Right cardiac atrium (tissue), 5 donors: ENCODE data around the gene CSNK1A1L. TPM values are rescaled to one million over a fixed set of nuclear protein-coding genes. Genes with fewer than 3 reads are reported as not detected.
"Not testable (repeated sequence)": the region's sequence is repeated elsewhere in the genome, so short reads cannot be mapped to it uniquely, and the experiment has no call there.

Experiments used
- ATAC-seq, 2 donors: fragments of 200-7000 bp; cut with Tn5 transposase; one replicate each; pipeline versions ENCODE4 v1.8.0 to v1.9.1; 2020; ENCODE audit warnings: moderate library complexity in 2 of 2, mild to moderate bottlenecking in 1 of 2
- DNase-seq, 3 donors: peaks; one replicate each; pipeline ENCODE4 v3.0.0-alpha.2; 2020
- H3K27ac ChIP-seq: one replicate; pipeline ENCODE4 v1.5.1; 2013; ENCODE audit warnings: mild to moderate bottlenecking, low read length, control low read depth, moderate library complexity
- H3K27me3 ChIP-seq: one replicate; pipeline ENCODE4 v1.6.1; 2013; ENCODE audit not compliant: control insufficient read depth, insufficient read depth
- H3K4me1 ChIP-seq: one replicate; pipeline ENCODE4 v1.6.1; 2013; ENCODE audit warnings: low read length; ENCODE audit not compliant: control insufficient read depth, insufficient read depth
- H3K4me3 ChIP-seq: one replicate; pipeline ENCODE4 v1.5.1; 2013; ENCODE audit warnings: low read length, control low read depth
- H3K9me3 ChIP-seq: one replicate; pipeline ENCODE4 v1.6.1; 2013; ENCODE audit warnings: low read length; ENCODE audit not compliant: control insufficient read depth
- WGBS: extraction: QIAGEN DNeasy Blood & Tissue Kit; methylation state at CpG from one replicate; pipeline ENCODE4 v1.1.7; 2013; 5-methylcytosine and 5-hydroxymethylcytosine counted together
- intact Hi-C, 4 donors: fragments of 100-400 bp; cut with DNase I; formaldehyde crosslinking; loops; one replicate each; pipeline versions ENCODE4 v1.11.0 to v1.14.0; 2022 to 2023
- polyA plus RNA-seq: library from polyadenylated mRNA; stranded (reverse); fragments of 200-250 nt; gene quantifications from one replicate; pipeline ENCODE4 v1.2.3, GENCODE V29; 2013
- total RNA-seq, 4 donors: library from RNA; stranded (reverse); fragmentation: NEBNext Ultra II Directional; extraction: Animal tissue kit (Norgen Biotek cat#: 25700); gene quantifications; one replicate each; pipeline ENCODE4 v1.2.1, GENCODE V29; 2021
- donor health status: healthy with polysubstance abuse.
- donor health status: DM: no; HTN: yes; CAD: no.
- donor health status: DM: no; HTN: no; CAD: no.
- donor health status: DM: no; HTN: yes; CAD: no; lungs with severe emphysema.
- donor health status: DM: yes; HTN: yes; CAD: no.

Gene CSNK1A1L
- total and polyA plus RNA-seq, 5 donors = not detected

DNA sequence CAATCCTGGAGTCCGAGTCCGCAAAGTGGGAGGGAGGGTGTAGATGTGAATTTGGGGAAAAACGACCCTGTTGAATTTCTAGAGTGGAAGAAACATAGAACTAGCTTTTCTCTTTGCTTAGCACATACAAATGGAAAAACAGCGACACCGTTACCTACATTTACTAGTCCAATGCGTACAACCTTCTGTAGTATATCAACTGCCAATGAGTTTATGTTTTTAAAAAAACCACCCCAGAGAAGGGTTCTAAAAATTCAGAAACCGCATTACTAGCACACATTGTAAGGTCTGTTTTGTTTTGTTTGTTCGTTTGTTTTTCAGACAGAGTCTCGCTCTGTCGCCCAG, 45.6 kb downstream of the CSNK1A1L start:
- Histone ChIP-seq H3K27ac (no peak overlapping the region), H3K4me1 (peaks cover 3% of the 10 kb centered on the region), H3K27me3 (no peaks in the 10 kb centered on the region), H3K9me3 (no peaks in the 10 kb centered on the region), H3K4me3 (peak overlapping the region; percentile 73)
- intact Hi-C loops = no loop called here
- ATAC-seq = no peak
- DNase-seq = no peak
- WGBS = 19% methylated on average over 10 of the region's 10 CpGs

DNA sequence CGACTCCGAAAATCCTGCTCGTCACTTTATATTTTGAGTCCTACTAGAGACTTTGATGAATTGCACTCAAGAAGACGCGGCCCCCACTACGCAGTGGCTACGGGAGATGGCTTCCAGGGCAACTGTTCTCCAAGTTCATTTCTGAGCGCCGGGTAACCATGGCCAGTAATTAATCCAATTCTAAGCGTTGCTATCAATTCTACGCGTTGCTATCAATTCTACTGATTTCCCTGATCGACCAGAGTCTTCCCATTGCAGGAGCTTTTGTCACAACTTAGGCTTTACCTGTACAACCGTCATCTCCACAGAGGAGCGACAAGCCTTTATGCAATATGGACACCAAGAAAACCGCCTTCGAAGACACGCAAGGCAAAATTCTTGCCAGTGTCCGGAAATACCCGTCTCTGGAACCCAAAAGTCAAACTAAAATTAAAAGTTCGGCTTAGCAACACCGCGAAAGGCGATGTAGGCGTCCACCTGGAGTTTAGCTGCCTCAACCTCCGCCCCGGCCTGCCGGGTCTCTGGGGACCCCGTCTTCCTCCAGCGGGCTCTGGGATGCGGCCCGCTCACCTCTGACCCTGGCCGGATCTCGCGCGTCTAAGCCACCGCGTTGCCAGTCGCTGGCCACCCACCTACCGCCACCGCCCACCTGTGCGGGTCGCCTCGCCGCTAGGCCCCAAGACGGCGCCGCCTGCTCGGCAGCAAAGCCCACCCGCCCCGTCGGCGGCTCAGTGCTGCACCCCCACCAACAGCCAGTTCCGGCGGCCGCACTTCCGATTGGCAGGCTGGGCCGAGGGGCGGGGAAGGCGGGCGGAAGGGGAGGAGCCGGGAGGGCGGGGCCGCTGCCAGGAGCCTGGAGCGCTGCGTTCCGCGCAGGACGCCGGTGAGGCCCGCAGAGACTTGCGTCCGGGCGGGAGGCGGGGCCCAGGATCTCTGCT, 46.3 kb downstream of the CSNK1A1L start, which contains the start of gene SUPT20H:
TSS of gene SUPT20H (minus strand) at position 779 of the 938 bp plus-strand sequence. CDS start 8,198 bp downstream, outside the sequence.
- Histone ChIP-seq H3K4me1 (peaks cover 3% of the 10 kb centered on the region), H3K27ac (peak within 1 kb of the TSS; percentile 77), H3K9me3 (no peaks in the 10 kb centered on the region), H3K4me3 (peak within 1 kb of the TSS; percentile 73), H3K27me3 (no peaks in the 10 kb centered on the region)
- DNase-seq (peak; percentile 96 to 98 (median 98)), ATAC-seq (peak; percentile 99)
- intact Hi-C loops = no loop called here
- WGBS = under 1% methylated on average over 75 of the region's 75 CpGs

DNA sequence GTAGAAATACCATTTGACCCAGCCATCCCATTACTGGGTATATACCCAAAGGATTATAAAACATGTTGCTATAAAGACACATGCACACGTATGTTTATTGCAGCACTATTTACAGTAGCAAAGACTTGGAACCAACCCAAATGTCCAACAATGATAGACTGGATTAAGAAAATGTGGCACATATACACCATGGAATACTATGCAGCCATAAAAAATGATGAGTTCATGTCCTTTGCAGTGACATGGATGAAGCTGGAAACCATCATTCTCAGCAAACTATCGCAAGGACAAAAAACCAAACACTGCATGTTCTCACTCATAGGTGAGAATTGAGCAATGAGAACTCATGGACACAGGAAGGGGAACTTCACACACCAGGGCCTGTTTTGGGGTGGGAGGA, 49.2 kb downstream of the CSNK1A1L start:
- 97% methylated on average over 2 of the region's 2 CpGs for WGBS
- H3K27me3 ChIP-seq, H3K27ac ChIP-seq, H3K4me3 ChIP-seq, ATAC-seq, H3K9me3 ChIP-seq, intact Hi-C loops, DNase-seq, H3K4me1 ChIP-seq: not testable (repeated sequence)

Other genes starting within 250 kb of the CSNK1A1L start
- gene SMAD9, start 185.4 kb downstream of the CSNK1A1L start, total RNA-seq = 10 to 100 TPM; 10.2 to 20.0 (median 13.3) TPM
- 4.9 TPM for gene SMAD9, start 185.4 kb downstream of the CSNK1A1L start, polyA plus RNA-seq
- 10 to 100 TPM; 14.7 to 23.1 (median 15.6) TPM for gene ALG5, start 106.3 kb downstream of the CSNK1A1L start, total RNA-seq
- gene ALG5, start 106.3 kb downstream of the CSNK1A1L start, polyA plus RNA-seq = 21.3 TPM
- gene EXOSC8, start 104.9 kb downstream of the CSNK1A1L start, total RNA-seq = 10 to 100 TPM; 21.5 to 26.7 (median 24.4) TPM
- 28.4 TPM for gene EXOSC8, start 104.9 kb downstream of the CSNK1A1L start, polyA plus RNA-seq
- 10 to 100 TPM; 28.5 to 32.2 (median 30.9) TPM for gene SUPT20H, start 46.0 kb downstream of the CSNK1A1L start, total RNA-seq
- 20.0 TPM for gene SUPT20H, start 46.0 kb downstream of the CSNK1A1L start, polyA plus RNA-seq